Stimulated activated CD4-positive, alpha-beta T cell treated with anti-CD3 and anti-CD28 coated beads, Interleukin-2, amount 100 ng/mL, for 4 hours (primary cell): ENCODE measurements around the gene DUSP16.
"Not testable (repeated sequence)": the region's sequence is repeated elsewhere in the genome, so short reads cannot be mapped to it uniquely, and the experiment has no call there.

Source experiments
- DNase-seq: peaks from one replicate; pipeline ENCODE4 v3.0.0-alpha.2; 2020; ENCODE audit warnings: low read depth

Gene DUSP16

DNA sequence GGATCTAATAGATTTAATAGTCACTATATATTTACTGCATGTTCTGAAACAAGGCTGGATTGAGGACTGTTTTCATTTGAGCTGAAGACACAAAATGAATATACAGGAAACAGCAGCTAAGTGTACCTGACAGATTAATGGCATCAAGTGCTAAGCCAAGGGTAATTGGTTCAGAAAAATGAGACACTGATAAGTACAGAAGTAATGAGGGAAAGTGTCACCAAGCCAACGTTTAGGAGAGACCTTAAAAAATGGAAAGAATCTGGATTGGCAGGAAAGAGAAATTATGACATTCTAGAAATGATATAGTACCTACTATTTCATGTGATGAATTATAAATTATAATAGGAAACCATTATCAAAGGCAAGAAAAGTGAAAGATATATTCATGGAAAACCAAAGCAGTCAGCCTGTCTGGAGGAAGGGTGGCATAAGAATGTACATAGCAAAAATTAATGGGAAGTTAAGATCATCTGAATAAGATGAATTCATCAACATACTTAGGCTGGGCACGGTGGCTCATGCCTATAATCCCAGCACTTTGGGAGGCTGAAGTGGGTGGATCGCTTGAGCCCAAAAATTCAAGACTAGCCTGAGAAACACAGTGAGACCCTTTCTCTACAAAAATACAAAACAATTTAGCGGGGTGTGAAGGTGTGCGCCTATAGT, 21.0 kb upstream of the DUSP16 start:
- DNase-seq: no peak

GRCh38 chr12:12582895-12583303, 20.2 kb upstream of the DUSP16 start:
- DNase-seq: no peak

DNA sequence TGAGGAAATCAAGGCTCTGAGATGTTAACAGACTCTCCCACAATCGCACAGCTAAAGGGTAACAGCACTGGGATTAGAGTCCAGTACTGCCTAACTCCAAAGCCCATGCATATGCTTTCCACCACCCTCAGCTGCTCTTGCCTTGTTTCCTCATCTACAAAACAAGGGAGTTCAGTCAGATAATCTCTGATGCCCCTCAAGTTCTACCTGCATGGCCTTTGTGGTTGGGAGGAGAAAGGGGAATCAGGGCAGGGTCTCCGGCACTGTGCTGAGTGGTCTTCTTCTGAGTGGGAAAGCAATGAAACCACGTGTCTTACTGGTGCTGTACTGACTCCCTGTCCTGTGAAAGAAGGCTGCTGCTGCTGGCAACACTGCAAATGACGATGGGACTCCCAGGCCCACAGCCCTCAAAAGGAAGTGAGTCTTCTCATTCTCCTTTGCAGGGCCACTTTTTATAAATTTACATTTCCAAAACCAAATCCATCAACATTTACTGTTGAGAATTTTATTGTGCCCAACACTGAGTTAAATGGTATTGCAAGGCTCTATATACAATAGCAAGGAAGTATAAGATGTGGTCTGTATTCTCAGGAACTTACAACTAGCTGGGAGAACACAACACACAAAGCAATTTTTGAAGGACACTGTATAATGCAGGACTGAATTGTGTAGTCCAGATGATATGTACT, 19.7 kb upstream of the DUSP16 start:
- DNase-seq: no peak

DNA sequence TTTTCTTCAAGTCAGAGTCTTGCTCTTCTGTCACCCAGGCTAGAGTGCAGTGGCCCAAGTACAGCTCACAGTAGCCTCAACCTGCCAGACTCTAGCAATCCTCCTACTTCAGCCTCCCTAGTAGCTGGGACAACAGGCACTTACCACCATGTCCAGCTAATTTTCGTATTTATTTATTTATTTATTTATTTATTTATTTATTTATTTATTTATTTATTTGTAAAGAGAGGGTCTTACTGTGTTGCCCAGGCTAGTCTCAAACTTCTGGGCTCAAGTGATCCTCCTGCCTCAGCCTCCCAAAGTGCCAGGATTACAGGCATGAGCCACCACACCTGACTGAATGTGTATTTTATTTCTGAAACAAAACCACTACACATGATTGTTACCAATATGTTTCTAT, 18.1 kb upstream of the DUSP16 start:
- DNase-seq: not testable (repeated sequence)

- no peak for DNase-seq
Measured at GRCh38 chr12:12577786-12578185, 15.1 kb upstream of the DUSP16 start.

- no peak for DNase-seq
Measured at GRCh38 chr12:12572659-12573058, 10.0 kb upstream of the DUSP16 start.

GRCh38 chr12:12565971-12566370, 3.3 kb upstream of the DUSP16 start:
- not testable (repeated sequence) for DNase-seq

- no peak for DNase-seq
Measured at GRCh38 chr12:12564911-12565310, 2.2 kb upstream of the DUSP16 start.

DNA sequence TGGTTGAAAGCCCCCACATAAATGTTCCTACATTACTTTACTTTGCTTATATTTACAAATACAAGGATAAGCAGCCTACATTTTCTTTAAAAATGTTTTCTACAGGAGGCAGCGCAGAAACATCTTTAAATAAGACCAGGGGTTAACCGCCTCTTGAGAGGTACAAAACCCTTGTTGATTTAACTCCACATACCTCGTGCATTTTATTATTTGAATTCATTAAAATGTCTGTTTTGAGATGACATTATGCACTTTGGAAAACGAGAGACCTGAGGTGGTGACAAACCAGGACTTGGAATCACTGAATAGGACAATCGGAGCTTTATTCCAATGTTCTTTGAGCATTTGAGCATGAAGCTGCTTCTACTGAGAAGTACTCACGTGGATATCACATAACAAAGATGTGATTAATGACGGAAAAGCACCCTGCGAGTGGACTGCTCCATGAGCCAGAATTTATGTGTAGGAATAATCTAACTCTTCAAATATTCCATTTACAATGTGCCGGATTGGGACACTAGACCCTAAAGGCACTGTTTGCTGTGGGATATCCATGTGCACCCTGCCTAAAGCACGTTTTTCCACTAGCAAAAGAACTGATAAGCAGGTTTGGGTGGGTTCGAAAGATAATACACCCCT, 746 bp upstream of the DUSP16 start:
- DNase-seq: no peak

DNA sequence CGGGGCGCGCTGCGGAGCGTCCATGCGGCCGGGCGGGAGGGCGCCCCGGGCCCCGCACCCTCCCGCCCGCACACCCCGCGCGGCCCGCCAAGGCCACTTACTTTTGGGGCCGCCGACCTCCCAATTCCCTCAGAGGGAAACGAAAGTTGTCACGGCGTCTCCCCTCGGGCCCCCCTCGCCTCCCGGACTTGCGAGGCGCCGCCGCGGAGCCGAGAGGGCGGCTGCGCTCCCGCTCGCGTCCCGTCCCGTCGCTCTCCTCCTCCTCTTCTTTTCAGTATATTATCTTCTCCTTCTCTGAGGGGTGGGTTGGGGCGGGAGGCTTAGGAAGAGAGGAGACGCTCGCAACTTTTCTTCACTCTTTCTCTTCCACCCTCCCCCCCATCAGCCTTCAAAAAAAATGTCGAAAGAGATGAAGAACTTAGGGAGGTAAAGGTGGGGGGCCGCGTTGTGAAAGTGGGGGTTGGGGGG, 613 bp downstream of the DUSP16 start:
- DNase-seq: no peak

GRCh38 chr12:12561371-12562015, 1.2 kb downstream of the DUSP16 start:
- peak; percentile 18 for DNase-seq

GRCh38 chr12:12560587-12561370, 1.9 kb downstream of the DUSP16 start:
- DNase-seq: peak; percentile 46

- no peak for DNase-seq
Measured at GRCh38 chr12:12559719-12560296, 2.9 kb downstream of the DUSP16 start.

DNA sequence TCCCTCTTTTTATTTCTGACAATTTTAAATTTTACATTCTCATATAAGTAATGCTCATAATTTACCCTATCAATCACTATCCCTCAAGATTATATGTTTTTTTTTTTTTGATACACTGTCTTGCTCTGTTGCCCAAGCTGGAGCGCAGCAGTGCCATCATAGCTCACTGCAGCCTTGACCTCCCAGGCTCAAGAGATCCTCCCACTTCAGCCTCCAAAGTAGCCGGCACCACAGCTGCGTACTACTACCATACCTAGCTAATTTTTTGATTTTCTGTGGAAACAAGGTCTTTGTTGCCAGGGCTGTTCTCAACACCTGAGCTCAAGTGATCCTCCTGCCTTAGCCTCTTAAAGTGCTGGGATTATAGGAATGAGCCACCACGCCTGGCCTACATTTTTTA, 4.4 kb downstream of the DUSP16 start:
- no peak for DNase-seq

- DNase-seq: no peak
Measured at GRCh38 chr12:12557733-12558132, 4.9 kb downstream of the DUSP16 start.

- DNase-seq: no peak
Measured at GRCh38 chr12:12555656-12556055, 7.0 kb downstream of the DUSP16 start.

DNA sequence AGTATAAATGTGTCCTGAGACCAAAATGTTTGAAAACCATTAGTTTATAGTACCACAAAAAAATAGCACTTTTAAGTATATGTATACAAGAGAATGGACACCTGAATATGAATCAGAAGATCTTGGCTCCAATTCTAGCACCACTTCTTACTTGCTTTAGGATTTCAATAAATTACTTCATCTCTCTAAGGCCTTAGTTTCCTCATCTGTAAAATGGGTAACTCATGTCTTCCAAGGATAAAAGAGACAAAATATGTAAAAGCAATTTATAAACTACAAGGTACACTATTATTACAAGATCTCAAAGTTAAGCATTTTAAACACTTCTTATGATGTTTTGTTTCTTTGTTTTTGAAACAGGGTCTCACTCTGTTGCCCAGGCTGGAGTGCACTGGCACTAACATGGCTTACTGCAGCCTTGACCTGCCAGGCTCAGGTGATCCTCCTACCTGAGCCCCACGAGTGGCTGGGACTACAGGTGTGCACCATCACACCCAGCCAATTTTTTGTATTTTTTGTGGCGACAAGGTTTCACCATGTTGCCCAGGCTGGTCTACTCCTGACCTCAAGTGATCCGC, 9.4 kb downstream of the DUSP16 start:
- no peak for DNase-seq

DNA sequence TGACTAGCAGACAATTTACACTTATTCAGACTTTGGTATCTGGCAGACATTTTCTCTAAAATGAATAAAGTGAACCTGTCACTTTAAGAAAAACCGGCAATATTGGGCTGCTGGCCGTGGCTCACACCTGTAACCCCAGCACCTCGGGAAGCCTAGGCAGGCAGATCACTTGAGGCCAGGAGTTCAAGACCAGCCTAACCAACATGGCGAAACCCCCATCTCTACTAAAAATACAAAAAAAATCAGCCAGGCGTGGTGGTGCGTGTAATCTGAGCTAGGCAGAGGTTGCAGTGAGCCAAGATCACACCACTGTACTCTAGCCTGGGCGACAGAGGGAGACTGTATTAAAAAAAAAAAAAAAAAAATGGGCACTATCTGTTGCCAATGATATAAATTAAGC, 11.5 kb downstream of the DUSP16 start:
- no peak for DNase-seq

- no peak for DNase-seq
Measured at GRCh38 chr12:12550277-12550676, 12.4 kb downstream of the DUSP16 start.

GRCh38 chr12:12549426-12549825, 13.2 kb downstream of the DUSP16 start:
- DNase-seq: no peak

GRCh38 chr12:12548713-12549112, 13.9 kb downstream of the DUSP16 start:
- no peak for DNase-seq
